ENCODE results near the gene CROCC2.
A peak's percentile ranks its signal among the peaks of the same experiment; 100 is the strongest.

Gene CROCC2

DNA sequence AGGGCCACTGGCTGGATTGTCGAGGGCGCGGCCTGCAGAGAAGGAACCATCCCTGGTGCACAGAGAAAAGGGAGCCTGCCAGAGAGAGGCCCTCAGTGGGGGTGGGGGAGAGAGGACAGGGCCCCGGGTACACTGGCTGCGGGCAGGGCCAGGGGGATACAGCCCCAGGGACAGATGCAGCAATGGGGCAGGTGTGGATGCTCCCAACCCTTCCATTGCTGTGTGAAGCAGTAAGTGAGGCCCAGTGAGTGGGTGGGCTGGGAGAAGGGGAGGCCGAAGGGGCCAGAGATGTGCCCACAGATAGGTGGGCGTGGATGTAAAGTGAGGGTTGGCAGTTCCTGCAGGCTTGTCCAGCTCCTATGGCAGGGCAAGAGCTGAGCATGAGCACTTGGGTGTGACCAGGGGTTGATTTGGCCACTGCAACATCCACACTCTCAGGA lies 30.1 kb upstream of the CROCC2 start:
- DNase-seq = no peak

GRCh38 chr2:240876475-240877251 lies 29.5 kb upstream of the CROCC2 start:
- no peak for DNase-seq

GRCh38 chr2:240877460-240878340 lies 28.4 kb upstream of the CROCC2 start:
- peak; percentile 19 for DNase-seq

- no peak for DNase-seq
Observed at GRCh38 chr2:240878341-240878936, 27.7 kb upstream of the CROCC2 start.

- DNase-seq = no peak
Observed at GRCh38 chr2:240879105-240879504, 27.0 kb upstream of the CROCC2 start.

GRCh38 chr2:240881913-240882312 lies 24.2 kb upstream of the CROCC2 start:
- DNase-seq = no peak

GRCh38 chr2:240884221-240884620 lies 21.9 kb upstream of the CROCC2 start:
- DNase-seq = no peak

DNA sequence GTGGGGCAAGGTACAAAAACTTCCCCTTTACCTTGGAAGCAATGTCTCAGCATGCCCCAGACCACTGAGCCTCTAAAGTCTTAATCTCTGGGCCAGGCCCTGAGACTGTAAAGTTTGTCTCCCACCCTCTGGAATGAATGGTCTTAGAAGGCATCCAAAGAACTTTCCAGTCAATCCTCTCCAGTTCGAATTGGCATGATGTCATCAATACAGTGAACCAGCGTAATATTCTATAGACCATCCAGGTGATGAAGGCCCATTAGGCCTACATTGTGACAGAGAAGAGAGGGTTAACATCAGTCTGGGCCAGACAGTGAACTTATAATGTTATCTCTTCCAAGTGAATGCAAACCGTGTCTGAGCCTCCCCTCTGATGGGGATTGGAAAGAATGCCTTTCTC lies 21.4 kb upstream of the CROCC2 start:
- DNase-seq = no peak

DNA sequence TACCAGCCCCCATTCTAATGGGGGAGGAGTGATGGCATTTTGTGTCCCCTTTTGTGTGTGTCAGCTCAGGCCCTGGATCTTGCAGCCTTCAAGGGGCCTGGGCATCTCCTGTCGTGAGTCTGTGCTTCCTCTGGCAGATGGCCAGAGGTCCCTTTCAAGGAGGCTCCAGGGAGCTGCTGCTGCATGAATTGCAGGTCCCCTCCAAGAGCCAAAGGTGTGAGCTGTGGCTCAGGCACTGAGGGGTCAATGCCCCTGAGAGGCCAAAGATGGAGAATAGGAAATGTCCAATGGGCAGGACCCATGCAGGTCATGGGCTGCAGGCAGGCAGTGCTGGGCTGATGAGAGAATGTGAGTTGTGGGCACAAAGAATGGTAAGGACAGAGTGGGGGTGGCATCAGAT lies 20.6 kb upstream of the CROCC2 start:
- DNase-seq = no peak

DNA sequence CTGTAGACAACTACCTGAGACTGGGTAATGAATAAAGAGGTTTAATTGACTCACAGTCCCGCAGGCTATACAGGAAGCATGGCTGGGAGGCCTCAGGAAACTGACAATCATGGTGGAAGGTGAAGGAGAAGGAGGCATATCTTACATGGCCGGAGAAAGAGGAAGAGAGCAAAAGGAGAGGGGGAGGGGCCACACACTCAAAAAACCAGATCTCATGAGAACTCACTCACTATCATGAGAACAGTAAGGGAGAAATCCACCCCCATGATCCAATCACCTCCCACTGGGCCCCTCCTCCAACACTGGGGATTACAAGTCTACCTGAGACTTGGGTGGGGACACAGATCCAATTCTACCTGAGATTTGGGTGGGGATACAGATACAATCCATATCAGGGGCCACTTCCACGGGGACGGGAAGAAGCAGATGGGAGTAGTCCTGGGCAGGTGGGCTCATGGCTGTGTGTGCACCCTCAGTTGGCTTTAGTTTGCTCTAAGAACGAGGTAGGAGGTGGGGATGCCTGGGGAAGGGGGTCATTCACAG lies 20.0 kb upstream of the CROCC2 start:
- peak; percentile 63 for DNase-seq

DNA sequence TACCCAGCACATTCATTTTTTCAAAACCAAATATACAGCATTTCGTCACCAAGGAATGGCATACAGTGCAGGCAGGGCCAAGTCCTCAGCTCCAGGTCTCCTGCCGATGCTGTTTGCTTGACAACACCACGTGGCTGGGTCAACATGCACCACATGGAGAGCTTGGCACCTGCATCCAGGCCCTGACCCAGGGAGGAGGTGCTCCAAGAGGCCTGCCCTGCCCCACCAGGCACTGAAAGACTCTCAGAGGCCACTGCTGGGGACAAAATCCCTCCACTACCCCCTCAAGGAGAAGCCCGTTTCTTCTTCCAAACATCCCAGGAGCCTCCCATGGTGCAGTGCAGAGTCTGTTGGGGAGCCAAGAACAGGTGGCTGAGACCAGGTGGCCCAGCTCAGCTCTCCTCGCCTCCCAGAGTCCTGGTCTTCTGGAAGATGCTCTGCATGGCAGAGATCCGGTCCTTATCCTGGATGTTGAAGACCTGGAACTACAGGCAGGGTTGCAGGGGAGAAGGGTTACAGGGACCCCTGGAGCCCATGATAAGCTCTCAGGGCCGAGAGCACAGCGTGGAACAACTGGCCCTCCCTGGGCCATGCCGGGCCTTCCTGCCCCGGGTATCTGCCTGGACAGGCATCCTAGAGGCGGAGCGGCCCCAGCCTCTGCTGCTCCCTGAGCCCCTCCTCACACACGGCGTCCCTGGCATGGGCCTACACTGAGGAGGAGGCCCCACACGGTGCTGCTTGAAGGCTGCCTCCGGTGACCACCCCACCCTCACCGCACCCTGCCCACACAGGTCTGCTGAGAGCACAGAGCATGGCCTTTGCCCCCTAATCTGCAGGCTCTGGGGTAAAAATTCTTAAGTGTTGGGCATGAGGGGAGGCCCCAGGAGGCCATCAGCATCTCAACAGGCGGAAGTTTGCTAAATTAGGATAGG lies 19.2 kb upstream of the CROCC2 start:
- no peak for DNase-seq

- no peak for DNase-seq
Observed at GRCh38 chr2:240887631-240888030, 18.5 kb upstream of the CROCC2 start.

- DNase-seq = no peak
Observed at GRCh38 chr2:240888130-240888889, 17.8 kb upstream of the CROCC2 start.

GRCh38 chr2:240888890-240889573 lies 17.1 kb upstream of the CROCC2 start:
- DNase-seq = no peak

GRCh38 chr2:240889601-240890560 lies 16.3 kb upstream of the CROCC2 start:
- no peak for DNase-seq

- no peak for DNase-seq
Observed at GRCh38 chr2:240890691-240891090, 15.4 kb upstream of the CROCC2 start.

DNA sequence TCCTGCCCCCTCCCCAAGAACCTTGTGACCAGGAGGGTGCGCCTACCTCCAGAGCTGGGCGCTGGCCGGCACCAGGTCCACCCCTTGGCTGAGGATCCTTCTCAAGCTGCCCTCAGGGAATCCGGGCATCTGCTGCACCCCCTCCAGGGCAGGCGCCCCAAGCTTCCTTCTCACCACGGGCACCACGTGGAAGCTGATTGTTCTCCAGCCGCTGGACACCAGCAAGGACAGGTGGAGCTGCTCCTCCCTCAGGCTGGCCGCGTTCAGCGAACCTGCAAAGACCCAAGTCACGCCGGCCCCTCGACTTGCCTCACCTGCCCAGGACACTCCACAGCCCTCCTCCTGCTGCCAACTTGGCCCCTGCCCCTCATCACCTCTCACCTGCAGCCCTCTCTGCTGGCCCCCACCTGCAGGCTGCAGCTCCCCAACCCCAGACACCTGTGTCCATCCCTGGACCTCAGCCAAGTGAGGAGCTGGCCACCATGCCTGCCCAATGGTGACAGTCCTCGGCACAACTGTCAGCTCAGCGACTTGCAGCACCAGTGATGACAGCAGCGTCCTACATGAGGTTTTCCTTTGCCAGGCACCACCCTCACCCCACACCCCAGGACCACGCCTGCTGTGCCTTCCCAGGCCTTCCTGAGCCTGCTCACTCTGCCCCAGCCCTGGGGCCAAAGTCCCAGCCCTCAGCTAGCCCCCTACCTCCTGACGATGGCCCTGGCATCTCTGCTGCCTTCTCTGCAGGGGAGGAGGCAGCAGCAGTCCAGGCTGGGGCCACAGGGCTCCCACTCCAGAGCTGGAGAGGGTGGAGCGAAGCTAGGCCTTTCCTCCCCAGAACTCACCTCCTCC lies 14.4 kb upstream of the CROCC2 start:
- no peak for DNase-seq

DNA sequence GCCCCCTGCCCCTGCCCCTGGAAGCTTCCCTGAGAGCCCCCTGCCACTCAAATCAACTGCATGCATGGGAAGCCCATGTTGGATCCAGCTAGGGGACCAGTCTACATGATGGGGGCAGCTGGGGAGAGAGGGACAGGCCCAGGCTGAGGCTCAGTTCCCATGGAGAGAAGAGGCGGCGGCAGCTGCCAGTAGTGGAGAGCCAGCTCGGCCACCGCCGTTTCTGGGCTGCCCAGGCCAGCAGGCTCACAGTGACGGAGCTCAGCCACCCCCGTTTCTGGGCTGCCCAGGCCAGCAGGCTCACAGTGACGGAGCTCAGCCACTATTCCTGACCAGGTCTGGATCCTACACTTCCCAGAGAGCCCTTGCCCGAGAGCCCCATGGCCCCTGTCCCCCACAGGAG lies 13.8 kb upstream of the CROCC2 start:
- DNase-seq = no peak

DNA sequence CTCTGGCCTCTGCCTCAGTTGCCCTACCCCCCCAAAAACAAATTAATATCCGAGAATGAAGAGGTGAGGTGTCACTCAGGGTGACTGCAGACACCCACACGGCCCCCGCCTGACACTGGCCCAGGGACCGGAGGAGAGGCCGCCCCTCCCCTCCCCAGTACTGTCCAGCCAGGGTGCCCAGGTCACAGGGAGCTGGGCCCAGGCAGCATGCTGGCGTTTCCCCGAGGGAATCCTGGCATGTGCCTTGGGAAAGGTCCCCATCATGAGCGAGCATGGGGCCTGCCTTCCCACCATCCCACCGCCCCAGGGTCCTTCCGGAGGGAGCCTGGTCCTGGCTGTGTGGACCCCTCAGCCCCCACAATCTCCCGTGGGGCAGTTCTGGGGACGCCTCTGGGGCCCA lies 13.2 kb upstream of the CROCC2 start:
- DNase-seq = no peak

All from hematopoietic multipotent progenitor cell treated with erythropoietin and hydrocortisone succinate and interleukin-3 and kit ligand, for 4 days (in vitro differentiated cells).